Thoracic aorta endothelial cell (primary cell): ENCODE measurements around the gene FSD1. TPM values are rescaled to one million over a fixed set of nuclear protein-coding genes. Genes with fewer than 3 reads are reported as not detected.

ENCODE experiments used
- total RNA-seq: library from RNA; depleted of rRNA; stranded (reverse); fragments of >200 nt; gene quantifications from 2 replicates; pipeline ENCODE4 v1.2.3, GENCODE V29; 2012

The FSD1 gene
- 16.0 and 18.1 TPM in 2 replicates for total RNA-seq

DNA sequence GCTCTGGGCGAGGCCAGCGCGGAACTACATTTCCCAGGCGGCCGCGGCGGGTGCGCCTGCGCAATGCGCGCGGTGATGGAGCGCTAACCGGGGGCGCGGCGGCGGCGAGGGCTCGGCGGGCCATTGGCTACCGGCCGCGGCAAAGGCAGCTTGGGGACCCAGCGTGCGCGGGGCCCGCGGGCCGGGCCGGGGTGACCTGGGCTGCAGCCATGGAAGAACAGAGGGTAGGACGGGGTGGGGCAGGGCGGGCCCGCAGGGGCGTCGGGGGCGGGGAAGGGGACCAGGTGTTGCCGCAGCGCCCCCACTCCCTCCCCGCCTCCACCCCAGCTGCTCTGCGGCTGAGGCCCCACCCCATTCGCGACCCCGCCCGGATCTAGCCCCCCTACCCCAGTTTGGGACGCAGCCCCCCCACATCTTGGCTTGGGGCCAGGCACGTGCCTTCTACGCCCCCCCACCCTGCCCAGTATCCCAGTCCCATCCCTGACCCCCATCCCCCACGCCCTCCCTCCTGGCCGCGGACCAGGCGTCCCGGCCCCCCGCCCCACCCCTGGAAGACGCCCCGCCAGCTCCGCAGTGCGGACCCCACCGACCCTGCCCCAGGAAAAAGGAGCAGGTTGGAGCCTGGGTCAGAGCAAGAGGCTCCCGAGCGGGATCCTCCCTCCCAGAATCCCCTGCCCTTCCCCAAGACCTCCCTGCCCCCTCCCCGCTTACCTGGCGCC, at the start of gene FSD1:
Gene FSD1 (plus strand): TSS at position 61 of the 719 bp plus-strand sequence. CDS start 149 bp downstream, at position 210.

GRCh38 chr19:4278419-4279266, 25.8 kb upstream of the FSD1 start, which contains the start of gene SHD:
Gene SHD, plus strand, starts transcription at chr19:4279266. Its CDS starts 798 bp downstream, at chr19:4280064.

GRCh38 chr19:4302243-4302640, 2.2 kb upstream of the FSD1 start, which contains the start of gene TMIGD2:
Gene TMIGD2, minus strand, starts transcription at chr19:4302389. Its CDS starts 4 bp downstream, at chr19:4302385.

GRCh38 chr19:4338441-4339355, 34.3 kb downstream of the FSD1 start, which contains the start of gene STAP2:
Gene STAP2, minus strand, starts transcription at chr19:4338827. Its CDS starts 74 bp downstream, at chr19:4338753.

GRCh38 chr19:4343370-4344307, 39.2 kb downstream of the FSD1 start, which contains the start of gene MPND:
Gene MPND, plus strand, starts transcription at chr19:4343562. Its CDS starts 32 bp downstream, at chr19:4343594.

Other genes with a start within 250 kb of the FSD1 start
- gene ZBTB7A, start 237.7 kb upstream of the FSD1 start, total RNA-seq, result 19.9 and 28.3 TPM in 2 replicates
- 143 and 156 TPM in 2 replicates for gene MAP2K2, start 180.5 kb upstream of the FSD1 start, total RNA-seq
- gene CREB3L3, start 151.0 kb upstream of the FSD1 start, total RNA-seq, result not detected in 2 replicates
- gene SIRT6, start 122.0 kb upstream of the FSD1 start, total RNA-seq, result 11.3 and 12.4 TPM in 2 replicates
- gene ANKRD24, start 121.9 kb upstream of the FSD1 start, total RNA-seq, result 0.13 and 0.14 TPM in 2 replicates
- 0.14 and 0.27 TPM in 2 replicates for gene EBI3, start 75.1 kb upstream of the FSD1 start, total RNA-seq
- 18.1 and 19.0 TPM in 2 replicates for gene YJU2, start 57.5 kb upstream of the FSD1 start, total RNA-seq
- gene SHD, start 25.3 kb upstream of the FSD1 start, total RNA-seq, result not detected in 2 replicates
- gene TMIGD2, start 2.2 kb upstream of the FSD1 start, total RNA-seq, result not detected in 2 replicates
- 3.6 and 6.2 TPM in 2 replicates for gene STAP2, start 34.2 kb downstream of the FSD1 start, total RNA-seq
- 6.2 and 6.9 TPM in 2 replicates for gene MPND, start 39.0 kb downstream of the FSD1 start, total RNA-seq
- gene SH3GL1, start 95.9 kb downstream of the FSD1 start, total RNA-seq, result 81.8 and 95.6 TPM in 2 replicates
- gene CHAF1A, start 98.0 kb downstream of the FSD1 start, total RNA-seq, result 21.4 and 25.6 TPM in 2 replicates
- gene UBXN6, start 153.2 kb downstream of the FSD1 start, total RNA-seq, result 64.5 and 67.0 TPM in 2 replicates
- gene HDGFL2, start 167.7 kb downstream of the FSD1 start, total RNA-seq, result 57.0 and 58.1 TPM in 2 replicates
- gene PLIN4, start 213.9 kb downstream of the FSD1 start, total RNA-seq, result under 0.01 TPM in 1 of 2 replicates, not detected in the other
- gene PLIN5, start 230.6 kb downstream of the FSD1 start, total RNA-seq, result 0.14 and 0.53 TPM in 2 replicates
- 0.27 and 0.29 TPM in 2 replicates for gene LRG1, start 235.4 kb downstream of the FSD1 start, total RNA-seq